WTC11 (cell line): ENCODE measurements around the gene IL17RC. TPM values are rescaled to one million over a fixed set of nuclear protein-coding genes. Genes with fewer than 3 reads are reported as not detected.
"Not testable (repeated sequence)": the region's sequence is repeated elsewhere in the genome, so short reads cannot be mapped to it uniquely, and the experiment has no call there.

Experiments
- ATAC-seq: fragments of 200-7000 bp; cut with Tn5 transposase; 2 replicates; pipeline ENCODE4 v1.10.0; 2021; ENCODE audit warnings: mild to moderate bottlenecking, moderate library complexity
- CTCF ChIA-PET: fragments of 300-600 bp; sonication (Branson Sonifier 250); formaldehyde crosslinking; loops from one replicate; lab custom pipeline; 2021; ENCODE audit warnings: antibody characterized with exemption; lab: Charles Lee
- POLR2A ChIA-PET: fragments of 350-600 bp; sonication (Branson Sonifier 250); formaldehyde crosslinking; loops from one replicate; lab custom pipeline; 2021; ENCODE audit warnings: antibody characterized with exemption; lab: Charles Lee
- DNase-seq: peaks from one replicate; pipeline ENCODE4 v3.0.0; 2021; ENCODE audit warnings: low spot score
- H3K27ac Mint-ChIP-seq: 2 replicates; pipeline ENCODE4 v1.8.0; 2021; ENCODE audit warnings: mixed read lengths
- H3K27me3 Mint-ChIP-seq: 2 replicates; pipeline ENCODE4 v1.8.0; 2021; ENCODE audit warnings: low read depth, mild to moderate bottlenecking, moderate library complexity, mixed read lengths
- H3K36me3 Mint-ChIP-seq: 2 replicates; pipeline ENCODE4 v1.8.0; 2021; ENCODE audit warnings: mixed read lengths
- H3K4me1 Mint-ChIP-seq: 2 replicates; pipeline ENCODE4 v1.8.0; 2022; ENCODE audit warnings: mixed read lengths
- H3K4me3 Mint-ChIP-seq: 2 replicates; pipeline ENCODE4 v1.8.0; 2021; ENCODE audit warnings: mild to moderate bottlenecking, moderate library complexity, mixed read lengths
- H3K9me3 Mint-ChIP-seq: 2 replicates; pipeline ENCODE4 v1.8.0; 2021; ENCODE audit warnings: mixed read lengths
- ARID4B ChIP-seq: sonication (generic); formaldehyde crosslinking; IDR thresholded peaks from 2 replicates; pipeline ENCODE4 v1.8.0; 2023; ENCODE audit warnings: missing genetic modification reagents, mild to moderate bottlenecking, borderline replicate concordance
- ATF2 ChIP-seq: sonication (generic); formaldehyde crosslinking; IDR thresholded peaks from 2 replicates; pipeline ENCODE4 v1.8.1; 2022; ENCODE audit warnings: low read depth, missing genetic modification reagents, borderline replicate concordance
- CBFB ChIP-seq: sonication (generic); formaldehyde crosslinking; IDR thresholded peaks from 2 replicates; pipeline ENCODE4 v1.8.1; 2022; ENCODE audit warnings: mild to moderate bottlenecking, low read depth, missing genetic modification reagents
- CDX4 ChIP-seq: fragments of 250-450 bp; sonication (Bioruptor Pico); IDR thresholded peaks from 2 replicates; pipeline ENCODE4 v1.9.0; 2021; ENCODE audit warnings: moderate library complexity, mild to moderate bottlenecking, inconsistent platforms, borderline replicate concordance
- E2F1 ChIP-seq: sonication (generic); formaldehyde crosslinking; IDR thresholded peaks from 2 replicates; pipeline ENCODE4 v1.8.0; 2022; ENCODE audit warnings: mild to moderate bottlenecking, missing genetic modification reagents
- FOXJ3 ChIP-seq: sonication (generic); formaldehyde crosslinking; IDR thresholded peaks from 2 replicates; pipeline ENCODE4 v1.9.0; 2021; ENCODE audit warnings: missing genetic modification reagents, mild to moderate bottlenecking, borderline replicate concordance
- FOXK1 ChIP-seq: sonication (generic); formaldehyde crosslinking; IDR thresholded peaks from 2 replicates; pipeline ENCODE4 v1.8.0; 2022; ENCODE audit warnings: mild to moderate bottlenecking, moderate library complexity, missing genetic modification reagents
- MLX ChIP-seq: sonication (generic); formaldehyde crosslinking; IDR thresholded peaks from 2 replicates; pipeline ENCODE4 v1.8.1; 2023; ENCODE audit warnings: mild to moderate bottlenecking, missing genetic modification reagents, moderate library complexity
- NR2C2 ChIP-seq: sonication (generic); formaldehyde crosslinking; IDR thresholded peaks from 2 replicates; pipeline ENCODE4 v1.8.0; 2022; ENCODE audit warnings: mild to moderate bottlenecking, missing genetic modification reagents
- PRRX2 ChIP-seq: fragments of 250-450 bp; sonication (Bioruptor Pico); IDR thresholded peaks from 2 replicates; pipeline ENCODE4 v1.8.0; 2021; ENCODE audit warnings: mild to moderate bottlenecking
- STAT6 ChIP-seq: sonication (generic); formaldehyde crosslinking; conservative IDR thresholded peaks from 2 replicates; pipeline ENCODE4 v1.8.1; 2023; ENCODE audit warnings: mild to moderate bottlenecking, low read depth, missing genetic modification reagents, moderate library complexity
- TEAD1 ChIP-seq: sonication (generic); formaldehyde crosslinking; IDR thresholded peaks from 2 replicates; pipeline ENCODE4 v1.8.0; 2022; ENCODE audit warnings: mild to moderate bottlenecking, missing genetic modification reagents
- TEAD4 ChIP-seq: sonication (generic); formaldehyde crosslinking; IDR thresholded peaks from 2 replicates; pipeline ENCODE4 v1.8.0; 2022; ENCODE audit warnings: mild to moderate bottlenecking, missing genetic modification reagents
- ZNF219 ChIP-seq: sonication (generic); formaldehyde crosslinking; IDR thresholded peaks from 2 replicates; pipeline ENCODE4 v1.8.0; 2023; ENCODE audit warnings: missing genetic modification reagents, mild to moderate bottlenecking, borderline replicate concordance
- ZNF396 ChIP-seq: fragments of 250-450 bp; sonication (Bioruptor Pico); IDR thresholded peaks from 2 replicates; pipeline ENCODE4 v1.8.0; 2021; ENCODE audit warnings: mild to moderate bottlenecking, moderate library complexity, borderline replicate concordance
- total RNA-seq: library from RNA; stranded (reverse); gene quantifications from 3 replicates; pipeline ENCODE4 v1.2.3, GENCODE V29; 2021

Gene IL17RC
- total RNA-seq, 1 experiment from 2014 or later = 10.1 TPM

GRCh38 chr3:9869955-9870354, 46.9 kb upstream of the IL17RC start:
- no peak for DNase-seq
- CTCF ChIA-PET = no interaction called here
- H3K4me1 Mint-ChIP-seq = no peaks in the 10 kb centered on the region
- no peak for TF ChIP-seq E2F1
- TF ChIP-seq, all 79 proteins: peak for 0
- Mint-ChIP-seq H3K9me3 (no peaks in the 10 kb centered on the region), H3K4me3 (no peak overlapping the region), H3K27me3 (peaks cover 3% of the 10 kb centered on the region; the same call in 1 of the 2 replicates), H3K36me3 (no peaks in the 10 kb centered on the region), H3K27ac (no peak overlapping the region)
- ATAC-seq = no peak
- POLR2A ChIA-PET = no interaction called here

GRCh38 chr3:9870978-9871377, 45.9 kb upstream of the IL17RC start:
- POLR2A ChIA-PET = no interaction called here

GRCh38 chr3:9872067-9872466, 44.8 kb upstream of the IL17RC start:
- DNase-seq, H3K4me1 Mint-ChIP-seq, H3K27ac Mint-ChIP-seq, H3K36me3 Mint-ChIP-seq, CTCF ChIA-PET, POLR2A ChIA-PET, H3K9me3 Mint-ChIP-seq, H3K4me3 Mint-ChIP-seq, H3K27me3 Mint-ChIP-seq, ATAC-seq: not testable (repeated sequence)

More at GRCh38 chr3:9870978-9871377, 45.9 kb upstream of the IL17RC start:
- no peaks in the 10 kb centered on the region for H3K4me1 Mint-ChIP-seq
- CTCF ChIA-PET = interaction anchor here (0.7 kb wide), 1 partner anchor 9 kb away, joined by 3 read pairs; no protein-coding TSS in a partner anchor
- ATAC-seq (no peak), DNase-seq (no peak)
- H3K27me3 Mint-ChIP-seq = peaks cover 3% of the 10 kb centered on the region; the same call in 1 of the 2 replicates
- no peak overlapping the region for H3K27ac Mint-ChIP-seq
- no peaks in the 10 kb centered on the region for H3K36me3 Mint-ChIP-seq
- TF ChIP-seq CDX4 (CRISPR knock-in tag) (no peak), ZNF219 (CRISPR knock-in tag) (no peak), ZNF396 (CRISPR knock-in tag) (no peak), ARID4B (CRISPR knock-in tag) (no peak), NR2C2 (no peak), FOXK1 (CRISPR knock-in tag) (no peak), CBFB (CRISPR knock-in tag) (no peak), ATF2 (CRISPR knock-in tag) (no peak), TEAD1 (CRISPR knock-in tag) (no peak)
- H3K4me3 Mint-ChIP-seq = no peak overlapping the region
- no peaks in the 10 kb centered on the region for H3K9me3 Mint-ChIP-seq

- H3K9me3 Mint-ChIP-seq = no peaks in the 10 kb centered on the region
- no peak for TF ChIP-seq MLX (CRISPR knock-in tag)
- no peak for TF ChIP-seq TEAD4 (CRISPR knock-in tag)
- TF ChIP-seq PRRX2 (CRISPR knock-in tag) = no peak
- TF ChIP-seq FOXJ3 = no peak
- TF ChIP-seq STAT6 (CRISPR knock-in tag) = no peak
- TF ChIP-seq, all 79 proteins: peak for 0
- ChIA-PET POLR2A (no interaction called here), CTCF (interaction anchor here (1.6 kb wide), 1 partner anchor 49 kb away, joined by 5 read pairs; no protein-coding TSS in a partner anchor)
- H3K4me3 Mint-ChIP-seq = no peak overlapping the region
- peaks cover 5% of the 10 kb centered on the region; the same call in 1 of the 2 replicates for H3K27me3 Mint-ChIP-seq
- H3K4me1 Mint-ChIP-seq = no peaks in the 10 kb centered on the region
- H3K36me3 Mint-ChIP-seq = no peaks in the 10 kb centered on the region
- no peak for ATAC-seq
- DNase-seq = no peak
- no peak overlapping the region for H3K27ac Mint-ChIP-seq
Measured at GRCh38 chr3:9875448-9875847, 41.5 kb upstream of the IL17RC start.

GRCh38 chr3:9876255-9876654, 40.6 kb upstream of the IL17RC start:
- DNase-seq, H3K36me3 Mint-ChIP-seq, H3K9me3 Mint-ChIP-seq, H3K4me1 Mint-ChIP-seq, H3K27me3 Mint-ChIP-seq, ATAC-seq, H3K27ac Mint-ChIP-seq, H3K4me3 Mint-ChIP-seq: not testable (repeated sequence)
- ChIA-PET CTCF (interaction anchor here (1.6 kb wide), 2 partner anchors 49 to 57 kb away, joined by 3 to 5 read pairs; no protein-coding TSS in a partner anchor), POLR2A (interaction anchor here (0.6 kb wide), 1 partner anchor 104 kb away, joined by 6 read pairs; no protein-coding TSS in a partner anchor)
